Esophagus muscularis mucosa (tissue), 4 donors: ENCODE measurements around the gene BLNK. TPM values are rescaled to one million over a fixed set of nuclear protein-coding genes. Genes with fewer than 3 reads are reported as not detected.
A peak's percentile ranks its signal among the peaks of the same experiment; 100 is the strongest.

Source experiments
- DNase-seq: peaks from one replicate; pipeline ENCODE4 v3.0.0-alpha.2; 2017; ENCODE audit errors: extremely low spot score
- H3K27ac ChIP-seq, 4 donors: fragments of 200-600 bp; sonication (generic); replicated peaks in 1 of 4; 1 replicate in 3 of 4; 2 replicates in 1 of 4; pipeline ENCODE4 v1.5.1; 2016 to 2019; ENCODE audit warnings: mild to moderate bottlenecking in 1 of 4
- H3K27me3 ChIP-seq, 4 donors: fragments of 200-600 bp; sonication (generic); one replicate each; pipeline versions ENCODE4 v1.5.1 to v1.6.0; 2016 to 2019
- H3K36me3 ChIP-seq, 4 donors: fragments of 200-600 bp; sonication (generic); one replicate each; pipeline ENCODE4 v1.5.1; 2016 to 2019
- H3K4me1 ChIP-seq, 4 donors: fragments of 200-600 bp; sonication (generic); one replicate each; pipeline ENCODE4 v1.5.1; 2016 to 2019
- H3K4me3 ChIP-seq, 4 donors: fragments of 200-600 bp; sonication (generic); 1 replicate in 2 of 4; 2 replicates in 2 of 4; pipeline ENCODE4 v1.5.1; 2016 to 2019; ENCODE audit warnings: mild to moderate bottlenecking in 4 of 4, moderate library complexity in 1 of 4
- H3K9me3 ChIP-seq, 4 donors: fragments of 200-600 bp; sonication (generic); 1 replicate in 3 of 4; 2 replicates in 1 of 4; pipeline ENCODE4 v1.5.1; 2016 to 2019
- CTCF ChIP-seq, 3 experiments: fragments of 200-600 bp in 2 of 3; fragments of 450-650 bp in 1 of 3; sonication (generic) in 2 of 3; IDR thresholded peaks; one replicate each; pipeline ENCODE4 v1.5.1; 2017 to 2019; ENCODE audit warnings: antibody characterized with exemption in 3 of 3, mild to moderate bottlenecking in 2 of 3, moderate library complexity in 1 of 3
- EP300 ChIP-seq: sonication (generic); formaldehyde crosslinking; IDR thresholded peaks from one replicate; pipeline ENCODE4 v1.6.1; 2017; ENCODE audit warnings: antibody characterized with exemption
- POLR2A ChIP-seq: fragments of 450-650 bp; IDR thresholded peaks from one replicate; pipeline ENCODE4 v1.6.1; 2017; ENCODE audit warnings: antibody characterized with exemption, moderate library complexity, mild to moderate bottlenecking, low read depth
- POLR2AphosphoS5 ChIP-seq, 2 donors: sonication (generic); formaldehyde crosslinking; IDR thresholded peaks; one replicate each; pipeline ENCODE4 v1.6.1; 2017; ENCODE audit warnings: antibody characterized with exemption in 2 of 2
- WGBS: methylation state at CpG from one replicate; pipeline ENCODE4 v1.1.5; 2018; 5-methylcytosine and 5-hydroxymethylcytosine counted together
- intact Hi-C: fragments of 100-400 bp; cut with DNase I; formaldehyde crosslinking; loops from one replicate; pipeline ENCODE4 v1.15.1; 2023
- total RNA-seq, 4 donors: library from RNA; depleted of rRNA; stranded (reverse); fragments of >200 nt; gene quantifications; one replicate each; pipeline versions ENCODE4 v1.1.0 to v1.2.1, GENCODE V29; 2016

The BLNK gene
- total RNA-seq = 1 to 10 TPM in 2 of 4 donors, under 1 TPM in 2; 0.86 to 5.0 (median 1.1) TPM

DNA sequence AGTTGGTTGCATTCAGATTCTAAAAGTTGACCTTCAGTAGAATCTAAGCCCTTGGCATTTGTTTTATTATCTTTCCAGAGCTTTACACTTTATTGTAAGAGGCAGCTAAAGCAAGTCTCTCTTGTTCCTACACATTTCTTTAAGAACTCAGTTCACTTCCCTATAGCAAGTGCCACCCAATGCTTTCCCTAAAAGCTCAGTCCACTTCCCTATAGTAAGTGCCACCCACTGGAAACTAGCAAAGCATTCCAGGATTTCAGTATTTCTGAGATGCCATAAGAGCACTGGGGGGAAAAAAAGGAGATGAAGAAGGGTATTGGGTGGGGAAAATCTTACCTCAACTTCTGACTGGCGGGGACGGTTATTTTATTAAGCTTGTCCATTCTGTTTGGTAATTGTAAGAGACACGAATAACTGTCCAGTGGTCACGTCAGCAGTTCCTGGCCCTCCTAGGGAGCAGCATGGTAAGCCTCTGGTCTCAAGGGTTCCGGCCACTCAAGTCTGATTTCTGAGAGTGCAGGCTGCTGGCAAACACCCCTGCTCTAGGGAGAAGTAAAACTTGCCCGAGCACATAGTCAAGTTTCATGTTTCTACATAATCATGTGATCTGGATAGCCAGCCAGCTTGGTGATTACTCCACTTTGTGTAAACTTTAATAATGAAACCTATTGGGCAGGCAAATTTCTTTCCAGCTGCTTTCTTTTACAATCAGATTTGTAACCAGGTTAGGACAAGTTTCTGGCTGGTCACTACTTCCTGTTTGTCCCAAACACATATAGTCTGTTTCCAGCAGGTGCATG lies at the start of gene BLNK:
Gene BLNK, minus strand, starts transcription at position 554 of the 800 bp plus-strand sequence. Its CDS starts 171 bp downstream, at position 383.
- Histone ChIP-seq H3K36me3 (no peaks in the 10 kb centered on the region), H3K4me3 (peak within 1 kb of the TSS in 2 of 4 donors; percentile 3 to 44), H3K4me1 (peaks cover 6 to 31% (median 24%) of the 10 kb centered on the region in 4 donors), H3K27ac (peak within 1 kb of the TSS; percentile 15 to 42 (median 30)), H3K9me3 (no peaks in the 10 kb centered on the region), H3K27me3 (no peaks in the 10 kb centered on the region)
- no peak for TF ChIP-seq EP300
- peak; percentile 24 to 44 for TF ChIP-seq POLR2AphosphoS5 (IDR thresholded peaks at IDR 0.05)
- no peak for DNase-seq
- intact Hi-C loops = no loop called here
- WGBS = 26% methylated on average over 6 of the region's 6 CpGs

DNA sequence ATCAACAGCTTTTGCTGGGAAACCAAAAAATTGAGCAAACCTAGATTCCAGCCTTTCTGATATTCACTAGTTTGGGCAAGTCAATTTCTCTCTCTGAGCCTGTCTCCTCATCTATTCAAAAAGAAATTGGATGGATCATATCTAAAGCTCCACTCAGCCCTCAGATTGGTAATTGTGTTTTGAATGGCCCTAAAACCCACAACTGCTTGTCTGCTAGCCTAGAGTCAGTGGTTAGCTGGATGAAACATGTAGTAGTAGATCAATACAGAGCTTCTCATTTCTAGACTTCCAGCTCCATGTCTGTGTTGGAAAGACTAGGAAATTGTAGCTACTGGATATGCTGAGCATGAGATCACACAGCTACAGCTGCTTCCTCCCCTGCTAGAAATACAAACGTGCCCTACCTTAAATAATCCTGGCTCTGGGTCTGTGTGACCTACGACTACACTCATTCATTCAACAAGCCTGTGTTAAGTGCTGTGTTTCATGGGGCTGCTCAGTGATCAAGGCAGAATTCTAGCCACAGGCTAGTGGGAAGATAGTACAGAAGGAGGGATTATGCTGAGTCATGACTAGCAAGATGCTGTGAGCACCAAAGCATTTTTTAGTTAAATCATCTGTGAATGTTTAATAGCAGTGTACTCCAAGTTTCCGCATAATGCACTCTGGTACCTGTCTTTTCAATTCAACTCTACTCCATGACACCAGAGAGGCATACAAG lies 48.5 kb upstream of the BLNK start:
- no peaks in the 10 kb centered on the region for H3K36me3 ChIP-seq
- H3K27ac ChIP-seq = no peak overlapping the region
- TF ChIP-seq POLR2AphosphoS5 (IDR thresholded peaks at IDR 0.05) (no peak), CTCF (IDR thresholded peaks at IDR 0.05) (no peak)
- peaks cover 0 to 6% (median 0%) of the 10 kb centered on the region in 4 donors for H3K27me3 ChIP-seq
- DNase-seq = no peak
- no peaks in the 10 kb centered on the region for H3K9me3 ChIP-seq
- WGBS = 36% methylated on average over 3 of the region's 3 CpGs
- H3K4me3 ChIP-seq = no peak overlapping the region
- H3K4me1 ChIP-seq = no peaks in the 10 kb centered on the region
- intact Hi-C loops = no loop called here

GRCh38 chr10:96317067-96317833 lies 45.9 kb upstream of the BLNK start:
- no peak for TF ChIP-seq EP300
- no peak for TF ChIP-seq CTCF (IDR thresholded peaks at IDR 0.05)
- DNase-seq = no peak
- no peaks in the 10 kb centered on the region for H3K27me3 ChIP-seq
- intact Hi-C loops = no loop called here
- WGBS = 94% methylated on average over 4 of the region's 4 CpGs
- no peaks in the 10 kb centered on the region for H3K4me1 ChIP-seq
- H3K9me3 ChIP-seq = no peaks in the 10 kb centered on the region
- no peak overlapping the region for H3K4me3 ChIP-seq
- H3K27ac ChIP-seq = no peak overlapping the region
- no peaks in the 10 kb centered on the region for H3K36me3 ChIP-seq

- Histone ChIP-seq H3K27me3 (no peaks in the 10 kb centered on the region), H3K27ac (no peak overlapping the region), H3K9me3 (no peaks in the 10 kb centered on the region), H3K36me3 (no peaks in the 10 kb centered on the region), H3K4me1 (peaks cover 10 to 19% (median 18%) of the 10 kb centered on the region in 4 donors), H3K4me3 (no peak overlapping the region)
- intact Hi-C loops = no loop called here
- TF ChIP-seq POLR2A (no peak), EP300 (no peak), CTCF (IDR thresholded peaks at IDR 0.05) (no peak), POLR2AphosphoS5 (IDR thresholded peaks at IDR 0.05) (no peak)
- 79% methylated on average over 2 of the region's 2 CpGs for WGBS
- no peak for DNase-seq
Measured at GRCh38 chr10:96313344-96313743, 42.0 kb upstream of the BLNK start.
